Endothelial cell of umbilical vein (primary cell): Measurements from ENCODE around the gene HYAL3. TPM values are rescaled to one million over a fixed set of nuclear protein-coding genes. Genes with fewer than 3 reads are reported as not detected.

ENCODE experiments used
- BruUV-seq: library from RNA; stranded (reverse); fragments of 400-500 nt; replicated peaks from 2 replicates; lab custom pipeline; 2021; lab: Mats Ljungman, UMichigan
- CTCF ChIA-PET: fragments of 300-600, 350-600 bp; sonication (Branson Sonifier 250); formaldehyde crosslinking; loops from one replicate; lab custom pipeline; 2021; ENCODE audit warnings: antibody characterized with exemption, inconsistent platforms; lab: Charles Lee
- POLR2A ChIA-PET: fragments of 300-600, 350-600 bp; sonication (Branson Sonifier 250); formaldehyde crosslinking; loops from one replicate; lab custom pipeline; 2021; ENCODE audit warnings: antibody characterized with exemption, inconsistent platforms; lab: Charles Lee
- DNase-seq: peaks from one replicate; pipeline ENCODE4 v3.0.0-alpha.2; 2011; ENCODE audit warnings: low read depth, low spot score
- FAIRE-seq: peaks from 2 replicates; lab custom pipeline; 2011; peaks lifted over from hg19 to GRCh38; lab: Jason Lieb, UNC
- H2AFZ ChIP-seq: 2 replicates; pipeline ENCODE4 v1.6.0; 2012; ENCODE audit warnings: low read depth, low read length, control low read depth, inconsistent platforms
- H3K27ac ChIP-seq: 2 replicates; pipeline ENCODE4 v1.5.1; 2011; ENCODE audit warnings: low read depth, mild to moderate bottlenecking, control low read depth, low read length, moderate library complexity; ENCODE audit not compliant: insufficient read depth
- H3K27me3 ChIP-seq, 2 experiments: 2 replicates each; pipeline versions ENCODE4 v1.6.0 to v1.6.1; 2011; ENCODE audit warnings: low read length in 2 of 2, mixed read lengths in 1 of 2; ENCODE audit not compliant: control insufficient read depth in 2 of 2, insufficient read depth in 2 of 2
- H3K36me3 ChIP-seq, 2 experiments: 2 replicates in 1 of 2; 3 replicates in 1 of 2; pipeline ENCODE4 v1.5.1; 2011; ENCODE audit warnings: low read length in 2 of 2, mild to moderate bottlenecking in 1 of 2, moderate library complexity in 1 of 2; ENCODE audit not compliant: control insufficient read depth in 2 of 2, insufficient read depth in 2 of 2; ENCODE audit errors: extremely low read depth in 1 of 2
- H3K4me1 ChIP-seq: 3 replicates; pipeline ENCODE4 v1.5.1; 2011; ENCODE audit warnings: mild to moderate bottlenecking, low read length; ENCODE audit not compliant: control insufficient read depth, insufficient read depth; ENCODE audit errors: extremely low read depth
- H3K4me2 ChIP-seq: 2 replicates; pipeline ENCODE4 v1.6.1; 2011; ENCODE audit warnings: low read length, control low read depth, mixed read lengths; ENCODE audit not compliant: insufficient read depth
- H3K4me3 ChIP-seq, 3 experiments: fragments of 200-600 bp in 1 of 3; sonication (generic), shearing (Covaris generic) in 1 of 3; replicated peaks in 1 of 3; 2 replicates each; pipeline ENCODE4 v1.5.1; 2011 to 2016; ENCODE audit warnings: control low read depth in 3 of 3, low read length in 3 of 3, mild to moderate bottlenecking in 2 of 3, inconsistent platforms in 1 of 3, low read depth in 1 of 3, moderate library complexity in 1 of 3; ENCODE audit not compliant: insufficient read depth in 1 of 3
- H3K79me2 ChIP-seq: 2 replicates; pipeline ENCODE4 v1.6.0; 2012; ENCODE audit warnings: low read length, inconsistent platforms; ENCODE audit not compliant: control insufficient read depth, insufficient read depth
- H3K9ac ChIP-seq: replicated peaks from 2 replicates; pipeline ENCODE3; 2011; ENCODE audit warnings: low read length, control low read depth; ENCODE audit not compliant: insufficient read depth; ENCODE audit errors: extremely low read depth
- H3K9me1 ChIP-seq: replicated peaks from 3 replicates; pipeline ENCODE4 v1.6.0; 2011; ENCODE audit warnings: mild to moderate bottlenecking, low read length; ENCODE audit not compliant: control insufficient read depth, insufficient read depth; ENCODE audit errors: extremely low read depth
- H3K9me3 ChIP-seq: replicated peaks from 2 replicates; pipeline ENCODE4 v1.5.1; 2012; ENCODE audit warnings: low read length, inconsistent platforms; ENCODE audit not compliant: control insufficient read depth, insufficient read depth
- H4K20me1 ChIP-seq: replicated peaks from 2 replicates; pipeline ENCODE3; 2011; ENCODE audit warnings: mild to moderate bottlenecking, low read length; ENCODE audit not compliant: control insufficient read depth, insufficient read depth; ENCODE audit errors: extremely low read depth
- FOS ChIP-seq: IDR thresholded peaks from 2 replicates; pipeline ENCODE4 v1.6.1; 2011; ENCODE audit warnings: mild to moderate bottlenecking, low read length, moderate library complexity, borderline replicate concordance; ENCODE audit not compliant: insufficient read depth
- GATA2 ChIP-seq: IDR thresholded peaks from 2 replicates; pipeline ENCODE4 v1.7.0; 2011; ENCODE audit warnings: low read depth, mild to moderate bottlenecking, moderate library complexity, mixed read lengths, low read length; ENCODE audit not compliant: insufficient read length, insufficient read depth
- JUN ChIP-seq: IDR thresholded peaks from 2 replicates; pipeline ENCODE4 v1.6.1; 2011; ENCODE audit warnings: borderline replicate concordance, low read depth; ENCODE audit not compliant: insufficient read length, insufficient read depth
- MAX ChIP-seq: IDR thresholded peaks from 2 replicates; pipeline ENCODE4 v1.6.1; 2011; ENCODE audit not compliant: insufficient read depth, insufficient read length
- POLR2AphosphoS5 ChIP-seq: IDR thresholded peaks from 2 replicates; pipeline ENCODE4 v1.6.1; 2012; ENCODE audit warnings: low read depth, mild to moderate bottlenecking, control low read depth, low read length, moderate library complexity; ENCODE audit not compliant: insufficient read depth
- dilution Hi-C: fragments of 300-500 bp; cut with MboI; formaldehyde crosslinking; loops from one replicate; pipeline ENCODE4 v1.15.0; 2019; ENCODE audit warnings: low sequenced_read_pairs; ENCODE audit not compliant: extremely low pct_ligation_motif_present
- intact Hi-C: fragments of 100-400 bp; cut with micrococcal nuclease; formaldehyde crosslinking; loops from one replicate; pipeline ENCODE4 v1.10.0; 2022
- polyA plus RNA-seq, 4 experiments: library from polyadenylated mRNA; depleted of rRNA in 3 of 4; stranded (reverse) in 3 of 4; unstranded in 1 of 4; fragments of >200 nt; gene quantifications; 2 replicates each; pipeline versions ENCODE4 v1.2.1 to v1.2.3, GENCODE V29; 2011 to 2012; ENCODE audit warnings: missing spikeins in 1 of 4
- total RNA-seq: library from RNA; stranded (reverse); gene quantifications from 2 replicates; pipeline ENCODE4 v1.2.3, GENCODE V29; 2021

Gene HYAL3
- total and polyA plus RNA-seq, 2 donors (not counting 3 experiments of a cell fraction or from before 2014, with no cell fraction given) = 4.8 to 11.5 TPM

- Histone ChIP-seq H3K27me3 (no peaks in the 10 kb centered on the region), H3K4me1 (peaks cover 45% of the 10 kb centered on the region), H3K27ac (peak overlapping the region; percentile 1), H3K4me3 (no peak overlapping the region), H4K20me1 (no peaks in the 10 kb centered on the region), H3K9ac (no peak overlapping the region), H3K79me2 (peaks cover 52% of the 10 kb centered on the region), H3K9me3 (no peaks in the 10 kb centered on the region), H3K9me1 (no peaks in the 10 kb centered on the region), H3K4me2 (no peak overlapping the region), H2AFZ (no peak overlapping the region), H3K36me3 (peaks cover 17 to 47% of the 10 kb centered on the region in 2 experiments)
- CTCF ChIA-PET = interaction anchor here (0.8 to 1.7 kb wide), 3 partner anchors 11 to 18 kb away, joined by 3 to 6 read pairs (median 4); partner anchors contain the start of genes HYAL1, HYAL3 and NAA80
- dilution Hi-C loops (no loop called here), intact Hi-C loops (no loop called here)
- FAIRE-seq = peak; percentile 59
- no peak for DNase-seq
- POLR2A ChIA-PET = interaction anchor here (0.7 kb wide), 1 partner anchor 18 kb away, joined by 3 read pairs; the partner anchor contains the start of genes HYAL3 and NAA80
- BruUV-seq = no TSS peak
- TF ChIP-seq GATA2 (no peak), JUN (no peak), POLR2AphosphoS5 (peak; percentile 6), MAX (no peak)
Measured at GRCh38 chr3:50317300-50317699, 18.1 kb upstream of the HYAL3 start.

- Histone ChIP-seq H2AFZ (no peak overlapping the region), H3K9ac (no peak overlapping the region), H4K20me1 (no peaks in the 10 kb centered on the region), H3K9me3 (no peaks in the 10 kb centered on the region), H3K27ac (no peak overlapping the region), H3K4me3 (no peak overlapping the region), H3K27me3 (no peaks in the 10 kb centered on the region), H3K79me2 (peaks cover 49% of the 10 kb centered on the region), H3K9me1 (no peaks in the 10 kb centered on the region), H3K36me3 (peaks cover 17 to 47% of the 10 kb centered on the region in 2 experiments), H3K4me2 (no peak overlapping the region), H3K4me1 (peaks cover 45% of the 10 kb centered on the region)
- BruUV-seq = no TSS peak
- DNase-seq = peak; percentile 41
- intact Hi-C loops (no loop called here), dilution Hi-C loops (no loop called here)
- CTCF ChIA-PET = interaction anchor here (0.8 to 1.6 kb wide), 2 partner anchors 11 to 17 kb away, joined by 4 to 6 read pairs; partner anchors contain the start of genes HYAL3 and NAA80
- POLR2A ChIA-PET = interaction anchor here (0.7 kb wide), 1 partner anchor 17 kb away, joined by 3 read pairs; the partner anchor contains the start of genes HYAL3 and NAA80
- peak; percentile 94 for FAIRE-seq
- no peak for TF ChIP-seq MAX
- peak; percentile 33 for TF ChIP-seq FOS
Measured at GRCh38 chr3:50316657-50317242, 17.5 kb upstream of the HYAL3 start.
